Tibial nerve (tissue), 4 donors: ENCODE measurements around the gene MIS12.

Source experiments
- EP300 ChIP-seq, 2 donors: sonication (generic); formaldehyde crosslinking; IDR thresholded peaks; one replicate each; pipeline ENCODE4 v1.6.1; 2017; ENCODE audit warnings: antibody characterized with exemption in 2 of 2, mild to moderate bottlenecking in 1 of 2
- POLR2A ChIP-seq, 2 donors: fragments of 450-650 bp; IDR thresholded peaks; one replicate each; pipeline ENCODE4 v1.6.1; 2017; ENCODE audit warnings: antibody characterized with exemption in 2 of 2, mild to moderate bottlenecking in 2 of 2, moderate library complexity in 2 of 2
- TF ChIP-seq, protein P1 (sequence below), 5 experiments: fragments of 200-600 bp in 3 of 5; fragments of 450-650 bp in 2 of 5; sonication (generic) in 3 of 5; IDR thresholded peaks; one replicate each; pipeline ENCODE4 v1.5.1; 2016 to 2019; ENCODE audit warnings: antibody characterized with exemption in 5 of 5, mild to moderate bottlenecking in 3 of 5, moderate library complexity in 2 of 5

DNA sequence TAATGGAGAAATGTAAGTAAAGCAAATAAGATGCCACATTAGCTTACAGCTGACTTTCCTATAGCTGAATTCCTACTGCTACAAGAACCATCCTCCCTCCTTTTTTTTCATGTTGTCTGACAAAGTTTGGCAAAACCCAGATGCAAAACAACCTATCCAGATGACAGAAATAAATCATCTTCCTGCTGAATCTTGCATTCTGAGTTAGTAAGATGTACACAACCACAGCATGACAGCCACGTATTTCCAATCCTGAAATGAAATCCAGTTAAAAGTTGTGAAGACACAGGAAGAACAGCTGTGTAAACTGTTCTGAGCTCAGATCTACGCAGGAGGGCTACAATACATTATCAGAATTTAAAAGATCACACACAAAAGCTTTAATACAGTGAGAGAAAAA lies 12.5 kb upstream of the MIS12 start:
- no peak for TF ChIP-seq POLR2A (IDR thresholded peaks at IDR 0.05)
- TF ChIP-seq, protein P1, sequence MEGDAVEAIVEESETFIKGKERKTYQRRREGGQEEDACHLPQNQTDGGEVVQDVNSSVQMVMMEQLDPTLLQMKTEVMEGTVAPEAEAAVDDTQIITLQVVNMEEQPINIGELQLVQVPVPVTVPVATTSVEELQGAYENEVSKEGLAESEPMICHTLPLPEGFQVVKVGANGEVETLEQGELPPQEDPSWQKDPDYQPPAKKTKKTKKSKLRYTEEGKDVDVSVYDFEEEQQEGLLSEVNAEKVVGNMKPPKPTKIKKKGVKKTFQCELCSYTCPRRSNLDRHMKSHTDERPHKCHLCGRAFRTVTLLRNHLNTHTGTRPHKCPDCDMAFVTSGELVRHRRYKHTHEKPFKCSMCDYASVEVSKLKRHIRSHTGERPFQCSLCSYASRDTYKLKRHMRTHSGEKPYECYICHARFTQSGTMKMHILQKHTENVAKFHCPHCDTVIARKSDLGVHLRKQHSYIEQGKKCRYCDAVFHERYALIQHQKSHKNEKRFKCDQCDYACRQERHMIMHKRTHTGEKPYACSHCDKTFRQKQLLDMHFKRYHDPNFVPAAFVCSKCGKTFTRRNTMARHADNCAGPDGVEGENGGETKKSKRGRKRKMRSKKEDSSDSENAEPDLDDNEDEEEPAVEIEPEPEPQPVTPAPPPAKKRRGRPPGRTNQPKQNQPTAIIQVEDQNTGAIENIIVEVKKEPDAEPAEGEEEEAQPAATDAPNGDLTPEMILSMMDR (IDR thresholded peaks at IDR 0.05), result no peak
- TF ChIP-seq EP300 (IDR thresholded peaks at IDR 0.05), result no peak
